SK-N-DZ (cell line): ENCODE data around the gene COG7.
"Not testable (repeated sequence)": the region's sequence is repeated elsewhere in the genome, so short reads cannot be mapped to it uniquely, and the experiment has no call there.

Experiments used
- DNase-seq: peaks from one replicate; pipeline ENCODE4 v3.0.0-alpha.2; 2015; ENCODE audit warnings: low spot score

COG7 gene

DNA sequence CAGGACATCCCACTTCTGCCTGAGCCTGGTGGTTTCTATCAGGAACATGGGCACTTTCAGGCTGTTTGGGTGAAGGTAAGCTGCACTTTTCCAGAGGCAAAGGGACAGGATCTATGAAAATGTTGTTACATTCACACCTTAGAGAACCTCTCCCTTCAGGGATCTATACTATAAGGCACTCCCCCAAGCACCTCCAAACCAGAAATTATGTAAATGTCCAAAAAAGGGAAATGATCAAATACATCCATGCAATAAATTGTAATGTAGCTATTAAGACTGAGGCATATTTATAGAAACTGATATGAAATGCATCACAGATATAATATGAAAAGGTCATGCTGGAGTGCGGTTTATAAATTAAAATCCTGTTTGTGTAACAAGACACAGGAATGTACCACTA, 23.3 kb upstream of the COG7 start:
- no peak for DNase-seq

DNA sequence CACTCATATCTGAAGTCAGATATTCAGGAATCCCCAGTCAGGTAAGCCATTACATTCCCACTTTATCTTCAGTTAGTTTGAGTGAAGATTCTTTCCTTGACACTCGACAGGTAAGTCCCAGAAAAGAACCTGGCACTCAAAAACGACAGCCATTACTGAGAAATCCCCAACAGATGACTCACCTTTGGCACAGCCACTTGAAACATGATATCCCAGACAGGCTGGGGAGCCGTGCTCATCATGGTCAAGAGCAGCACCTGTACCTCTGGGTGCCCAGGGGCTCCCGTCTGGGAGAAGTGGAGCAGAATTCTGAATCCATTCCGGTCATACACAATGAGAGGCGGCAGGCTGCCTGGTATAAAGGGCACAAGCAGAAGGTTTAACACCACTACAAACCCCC, 16.8 kb upstream of the COG7 start:
- DNase-seq: no peak

DNA sequence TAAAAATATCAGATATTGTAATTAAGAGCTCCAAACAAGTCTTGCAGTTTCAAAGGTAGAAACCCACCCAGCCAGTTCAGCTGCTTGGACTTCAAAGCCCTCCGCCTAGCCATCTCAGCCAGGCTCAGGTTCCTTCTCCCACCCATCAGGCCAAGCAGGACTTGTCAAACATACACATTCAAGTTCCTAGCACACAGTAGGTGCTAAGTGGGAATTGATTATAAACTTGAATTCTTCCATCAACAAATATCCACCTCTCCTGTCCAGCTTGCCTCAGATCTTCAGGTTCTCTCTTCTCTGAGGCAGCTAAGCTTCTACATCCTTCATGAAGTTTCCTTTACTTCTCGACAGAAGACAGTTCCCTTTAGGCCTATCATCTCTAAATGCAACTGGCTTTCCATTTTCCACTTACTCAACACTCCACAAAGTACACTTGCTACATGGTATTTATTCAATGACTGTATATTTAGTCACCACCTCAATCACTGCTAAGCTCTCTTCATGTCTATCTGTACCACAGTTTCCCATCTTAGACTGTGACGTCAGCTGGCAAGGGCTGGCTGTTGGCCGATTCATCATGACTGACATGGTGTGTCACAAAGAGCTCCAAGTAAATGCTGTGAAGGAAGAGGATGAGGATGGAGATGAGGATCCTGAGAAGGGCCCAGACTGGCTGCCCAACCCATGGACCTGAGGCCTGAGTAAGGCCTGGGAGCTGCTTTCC, 13.3 kb upstream of the COG7 start:
- DNase-seq: no peak

DNA sequence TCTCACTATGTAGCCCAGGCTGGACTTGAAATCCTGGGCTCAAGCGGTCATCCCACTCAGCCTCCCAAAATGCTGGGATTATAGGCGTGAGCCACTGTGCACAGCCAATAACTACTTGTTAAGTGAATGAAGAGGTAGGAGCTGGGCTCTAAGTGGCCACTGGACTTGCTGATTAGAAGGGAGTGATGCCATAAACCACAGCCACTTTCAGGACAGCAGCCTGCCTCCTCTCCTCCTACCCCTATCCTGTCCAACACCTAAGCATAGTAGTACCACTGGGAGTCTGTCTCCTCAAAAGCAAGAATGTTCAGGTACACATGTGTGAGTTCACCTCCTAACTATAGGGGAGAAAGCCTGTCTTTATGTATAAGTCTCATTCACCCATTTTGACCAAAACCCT, 12.2 kb upstream of the COG7 start:
- no peak for DNase-seq

DNA sequence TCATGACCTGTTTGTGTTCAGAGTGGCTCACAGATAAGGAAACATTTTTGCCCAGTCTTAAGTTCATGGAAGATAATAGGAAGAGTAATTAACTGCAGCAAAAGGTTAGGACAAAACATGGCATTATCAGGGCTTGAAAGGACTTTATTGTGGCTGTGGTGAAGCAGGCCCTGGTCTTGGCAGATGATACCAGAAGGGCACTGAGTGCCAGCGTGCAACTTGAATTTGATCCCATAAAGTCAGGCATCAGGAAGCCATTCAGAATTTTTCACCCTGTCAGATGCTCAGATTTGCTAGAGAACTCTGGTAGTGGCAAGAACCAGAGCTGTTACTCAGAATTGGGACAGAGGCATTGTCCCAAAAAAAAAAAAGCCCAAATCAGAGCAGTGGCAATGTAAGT, 11.2 kb upstream of the COG7 start:
- DNase-seq: no peak

DNA sequence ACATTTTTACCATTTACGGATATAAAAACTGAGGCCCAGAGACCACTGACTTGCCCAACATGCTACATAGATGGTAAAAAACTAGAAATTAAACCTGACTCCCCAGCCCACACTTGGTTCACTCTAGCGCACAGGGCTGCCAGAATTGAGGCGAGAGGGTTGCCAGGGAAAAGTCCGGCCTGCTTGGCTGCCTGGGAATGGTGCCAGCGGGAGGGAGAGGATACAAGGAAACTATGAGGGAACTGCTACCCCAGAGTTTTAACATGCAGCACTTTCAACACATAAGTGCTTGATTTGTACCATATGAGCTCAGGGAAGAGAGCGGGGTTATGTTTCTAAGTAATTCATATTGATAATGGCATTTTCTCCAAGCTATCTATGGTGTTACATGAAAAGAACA, 10.0 kb upstream of the COG7 start:
- not testable (repeated sequence) for DNase-seq

DNA sequence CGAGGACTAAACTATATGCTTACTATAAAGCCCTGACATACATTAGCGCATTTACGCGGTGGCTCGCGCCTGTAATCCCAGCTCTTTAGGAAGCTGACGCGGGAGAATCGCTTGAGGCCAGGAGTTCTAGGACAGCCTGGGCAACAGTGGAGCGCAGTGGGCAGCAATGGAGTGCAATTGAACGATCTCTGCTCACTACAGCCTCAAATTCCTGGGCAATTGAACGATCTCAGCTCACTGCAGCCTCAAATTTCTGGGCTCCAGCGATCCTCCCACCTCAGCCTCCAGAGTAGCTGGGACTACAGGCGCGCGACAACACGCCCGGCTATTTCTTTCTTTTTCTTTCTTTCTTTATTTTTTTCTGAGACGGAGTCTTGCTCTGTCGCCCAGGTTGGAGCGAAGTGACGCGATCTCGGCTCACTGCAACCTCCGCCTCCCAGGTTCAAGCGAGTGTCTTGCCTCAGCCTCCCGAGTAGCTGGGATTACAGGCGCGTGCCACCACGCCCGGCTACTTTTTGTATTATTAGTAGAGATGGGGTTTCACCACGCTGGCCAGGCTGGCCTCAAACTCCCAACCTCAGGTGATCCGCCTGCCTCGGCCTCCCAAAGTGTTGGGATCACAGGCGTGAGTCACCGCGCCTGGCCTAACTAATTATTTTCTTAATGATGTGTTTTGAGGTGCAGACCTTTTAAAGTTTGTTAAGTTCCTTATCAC, 506 bp upstream of the COG7 start:
- DNase-seq: no peak

DNA sequence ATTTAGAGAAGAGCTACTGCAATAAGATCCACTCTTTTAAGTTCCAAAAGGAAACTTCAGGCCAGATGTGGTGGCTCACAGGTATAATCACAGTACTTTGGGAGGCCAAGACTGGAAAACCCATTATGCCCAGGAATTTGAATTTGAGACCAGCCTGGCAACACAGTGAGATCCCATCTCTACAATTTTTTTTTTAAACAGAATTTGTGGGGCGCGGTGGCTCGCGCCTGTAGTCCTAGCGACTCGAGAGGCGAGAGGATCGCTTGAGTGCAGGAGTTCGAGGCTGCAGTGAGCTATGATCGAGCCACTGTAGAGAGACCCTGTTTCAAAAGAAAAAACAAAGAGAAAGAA, 793 bp downstream of the COG7 start:
- DNase-seq: no peak

DNA sequence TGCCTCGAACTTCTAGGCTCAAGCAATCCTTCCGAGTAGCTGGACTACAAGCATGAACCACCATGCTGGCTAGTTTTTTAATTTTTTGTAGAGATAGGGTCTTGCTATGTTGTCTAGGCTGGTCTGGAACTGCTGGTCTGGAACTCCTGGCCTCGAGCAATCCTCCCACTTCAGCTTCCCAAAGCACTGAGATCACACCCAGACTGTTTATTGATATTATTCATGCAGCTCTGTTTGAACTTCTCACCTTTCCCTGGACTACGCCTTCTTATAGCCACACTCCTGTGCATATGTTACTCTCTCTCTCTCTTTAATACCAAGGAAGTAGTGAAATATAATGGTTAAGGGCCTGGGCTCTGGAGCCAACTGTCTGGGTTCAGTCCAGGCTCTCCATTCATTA, 4.6 kb downstream of the COG7 start:
- no peak for DNase-seq

DNA sequence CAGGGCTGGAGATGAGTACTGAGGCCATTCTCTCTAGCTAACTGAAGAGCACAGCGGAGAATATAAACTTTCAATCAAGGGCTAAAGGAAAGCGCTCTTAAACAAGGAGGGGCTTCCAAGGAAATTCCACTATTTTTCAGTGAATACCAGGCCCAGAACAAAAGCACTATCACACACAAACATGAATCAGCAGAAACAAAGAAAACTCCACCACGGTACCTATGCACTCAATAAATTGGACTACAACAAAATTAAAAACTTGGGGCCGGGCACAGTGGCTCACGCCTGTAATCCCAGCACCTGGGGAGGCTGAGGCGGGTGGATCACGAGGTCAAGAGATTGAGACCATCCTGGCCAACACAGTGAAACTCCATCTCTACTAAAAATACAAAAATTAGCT, 15.4 kb downstream of the COG7 start:
- not testable (repeated sequence) for DNase-seq

DNA sequence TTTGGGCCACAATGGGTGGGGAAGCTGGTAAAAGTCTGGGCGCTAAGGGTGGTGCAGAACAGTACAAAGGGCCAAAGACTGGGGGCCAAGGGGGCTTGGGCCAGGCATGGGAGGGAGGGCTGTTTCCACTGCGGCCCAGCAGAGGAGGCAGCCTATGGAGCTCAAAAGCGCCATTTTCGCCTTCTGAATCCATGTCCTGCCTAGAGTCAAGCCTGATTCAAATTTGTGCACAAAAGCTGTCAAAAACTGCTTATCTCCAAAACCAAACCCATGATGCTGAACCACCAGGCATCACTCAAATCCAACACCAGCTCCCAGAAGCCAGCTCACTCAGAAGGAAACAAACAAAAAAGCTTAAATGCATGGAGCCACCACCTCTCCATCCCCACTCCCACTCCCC, 16.0 kb downstream of the COG7 start:
- no peak for DNase-seq

DNA sequence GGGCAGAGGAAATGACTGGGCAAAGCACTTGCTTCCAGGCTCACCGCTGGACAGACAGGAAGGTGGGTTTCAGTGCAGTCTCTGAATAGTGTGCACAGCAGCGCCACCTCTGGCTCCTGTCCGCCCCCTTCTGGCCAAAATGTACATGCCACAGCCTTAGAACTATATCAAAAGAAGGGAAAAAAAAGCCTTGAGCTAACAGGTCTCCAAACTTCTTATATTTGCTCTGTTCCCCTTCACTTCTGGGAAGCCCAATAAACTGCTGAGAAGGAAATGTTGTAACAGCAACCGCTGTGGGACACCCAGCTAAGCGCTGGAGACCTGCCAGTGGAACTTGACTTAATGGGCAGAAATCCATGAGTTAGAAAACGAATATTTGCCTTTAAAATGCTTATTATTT, 17.5 kb downstream of the COG7 start:
- DNase-seq: peak; percentile 47

DNA sequence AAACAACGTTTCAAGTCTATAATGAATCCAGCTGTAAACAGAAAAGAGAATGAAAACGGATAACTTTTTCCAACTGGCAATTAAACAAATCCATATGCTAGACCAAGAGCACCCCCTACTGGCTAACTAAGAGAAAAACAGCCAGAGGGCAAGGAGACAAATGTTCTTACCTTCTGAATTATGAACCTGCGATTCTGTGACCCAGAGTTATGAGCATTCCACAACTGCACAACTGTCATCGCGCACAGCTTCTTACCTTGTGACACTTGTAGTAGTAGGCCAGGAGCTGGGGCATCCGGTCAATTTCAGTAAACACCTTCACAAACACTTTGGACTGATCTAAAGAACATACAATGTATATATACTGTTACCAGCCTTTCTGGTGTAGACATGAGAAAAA, 18.6 kb downstream of the COG7 start:
- DNase-seq: peak; percentile 67

DNA sequence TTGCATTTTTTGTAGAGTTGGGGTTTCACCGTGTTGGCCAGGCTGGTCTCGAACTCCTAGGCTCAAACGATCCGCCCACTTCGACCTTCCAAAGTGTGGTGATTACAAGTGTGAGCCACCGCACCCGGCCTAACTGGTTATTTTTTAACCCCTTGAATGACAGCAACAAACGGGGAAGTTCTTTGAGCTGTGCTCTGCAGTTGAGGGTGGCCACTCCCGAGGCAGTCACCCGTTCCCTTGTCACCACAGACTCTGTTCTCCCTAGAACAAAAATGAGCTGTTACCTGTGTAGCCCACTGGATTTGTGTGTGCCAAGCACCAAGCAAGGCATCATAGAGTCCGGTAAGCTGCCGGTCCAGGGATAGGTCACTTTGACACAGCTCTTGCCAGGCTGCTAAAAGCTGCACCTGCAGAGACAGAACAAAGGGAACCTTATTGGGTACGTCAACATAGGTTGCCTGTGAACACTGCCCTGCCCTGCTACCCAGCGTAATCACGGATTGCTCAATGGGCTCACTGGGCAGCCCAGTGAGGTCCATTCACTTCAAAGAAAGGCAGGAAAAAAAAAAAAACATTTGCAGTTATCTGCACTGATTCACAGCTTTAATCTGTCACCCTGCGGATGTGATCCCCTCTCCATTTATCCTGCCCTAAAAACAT, 19.6 kb downstream of the COG7 start:
- DNase-seq: no peak

DNA sequence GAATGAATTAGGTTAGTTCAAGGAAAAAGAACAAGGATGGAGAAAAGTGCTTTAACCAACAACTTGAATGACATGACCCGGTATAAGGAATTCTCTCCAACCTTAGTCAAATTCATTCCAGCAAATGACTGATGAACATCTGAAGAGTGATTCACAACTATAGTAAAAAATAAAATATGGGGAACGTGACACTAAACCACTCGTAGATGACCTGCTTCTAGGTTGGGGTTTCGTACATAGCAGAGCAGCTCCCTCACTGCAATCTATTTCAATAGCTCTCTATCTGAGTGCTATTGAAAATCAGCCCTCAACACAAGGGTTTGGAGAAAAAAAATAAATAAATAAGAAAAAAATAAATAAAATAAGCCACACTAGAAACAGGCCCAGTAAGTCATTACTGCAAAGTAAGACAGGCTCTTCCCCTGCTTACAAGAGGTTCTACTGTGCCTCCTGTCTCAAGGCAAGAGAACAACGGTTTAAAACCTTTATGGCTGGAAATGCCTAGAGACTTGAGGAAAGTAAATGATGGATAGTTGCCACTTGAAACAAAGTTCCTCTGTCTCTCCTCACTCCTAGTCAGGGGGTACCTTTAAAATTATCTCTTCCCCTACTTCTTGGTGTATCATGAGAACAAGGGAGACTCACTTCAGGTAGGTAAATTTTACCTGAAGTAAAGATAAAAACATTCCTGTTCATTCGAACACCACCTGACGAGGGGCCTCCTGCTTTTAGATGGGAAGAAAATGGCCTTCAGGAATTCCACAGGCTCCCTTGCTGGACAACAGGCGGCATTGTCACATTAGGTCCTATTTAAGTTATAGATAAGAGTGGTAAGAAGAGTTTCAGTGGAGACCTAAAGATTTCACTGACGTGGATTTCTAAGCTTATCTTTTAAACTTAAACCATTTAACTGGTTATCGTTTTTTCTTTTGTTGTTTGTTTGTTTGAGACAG, 20.5 kb downstream of the COG7 start:
- DNase-seq: no peak

DNA sequence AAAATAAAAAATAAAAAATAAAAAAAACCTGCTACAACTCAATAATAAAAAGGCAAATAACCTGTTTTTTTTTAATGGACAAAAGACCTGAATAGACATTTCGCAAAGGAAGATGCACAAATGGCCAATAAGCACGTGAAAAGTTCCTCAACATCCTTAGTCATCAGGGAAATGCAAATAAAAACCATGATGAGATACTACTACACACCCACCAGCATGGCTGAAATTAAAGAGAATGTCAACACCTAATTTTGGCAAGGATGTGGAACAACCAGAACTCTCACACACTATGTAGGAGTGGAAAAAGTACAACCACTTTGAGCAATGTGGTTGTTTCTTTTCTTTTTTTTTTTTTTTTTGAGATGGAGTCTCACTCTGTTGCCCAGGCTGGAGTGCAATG, 24.6 kb downstream of the COG7 start:
- DNase-seq: no peak

DNA sequence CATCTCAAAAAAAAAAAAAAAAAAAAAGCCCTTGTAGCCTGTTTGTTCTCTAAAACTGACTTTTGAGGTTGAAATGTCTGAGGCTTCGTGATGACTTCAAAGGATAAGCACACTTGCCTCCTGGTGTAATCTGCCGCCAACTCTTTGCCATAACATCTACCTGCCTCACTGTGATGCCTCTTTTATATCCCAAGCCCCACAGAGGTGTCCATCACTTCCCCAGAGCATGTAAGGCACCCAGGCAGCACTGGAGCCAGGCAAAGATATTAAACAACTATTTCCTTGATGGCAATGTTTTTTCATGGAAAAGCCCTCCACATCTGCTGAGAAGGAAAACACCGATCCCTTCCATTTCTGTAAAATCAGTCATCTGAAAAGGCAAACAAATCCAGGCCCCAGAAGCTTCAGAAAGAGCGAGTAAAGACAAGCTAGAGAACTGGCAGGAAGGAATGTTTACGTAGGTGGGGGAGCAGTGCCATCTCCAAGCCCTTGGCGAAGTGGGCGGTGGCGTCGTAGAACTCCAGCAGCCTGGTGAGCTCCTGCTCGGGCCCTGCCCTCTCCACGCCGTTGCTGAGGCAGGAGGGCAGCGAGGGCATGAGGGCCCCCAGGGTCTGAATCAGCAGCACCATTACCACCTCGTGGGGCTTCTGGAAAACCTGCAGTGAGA, 28.6 kb downstream of the COG7 start:
- DNase-seq: no peak

DNA sequence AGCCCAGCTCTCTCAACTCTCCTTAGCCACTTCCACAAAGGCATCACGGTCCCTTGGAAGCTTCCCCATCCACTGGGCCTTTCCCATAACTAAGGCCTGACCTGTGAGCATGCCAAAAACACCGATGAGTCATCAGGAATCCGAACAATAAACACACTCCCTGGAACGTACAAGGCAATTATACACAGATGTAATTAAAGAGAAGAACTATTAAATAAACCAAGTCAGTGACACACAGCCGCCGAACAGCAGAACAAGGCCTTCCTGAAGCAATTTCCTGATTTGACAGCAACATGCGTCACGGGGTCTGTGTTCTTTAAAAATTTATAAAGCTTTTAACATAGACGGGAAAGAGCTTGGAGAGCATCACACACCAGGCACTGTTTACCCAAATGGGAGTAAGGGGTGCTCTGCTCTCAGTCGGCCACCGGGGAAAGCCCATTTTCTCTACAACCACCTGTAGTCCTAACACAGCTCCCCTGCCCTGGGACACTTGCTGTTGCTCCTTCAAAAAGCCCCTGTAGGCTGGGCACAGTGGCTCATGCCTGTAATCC, 29.4 kb downstream of the COG7 start:
- no peak for DNase-seq

DNA sequence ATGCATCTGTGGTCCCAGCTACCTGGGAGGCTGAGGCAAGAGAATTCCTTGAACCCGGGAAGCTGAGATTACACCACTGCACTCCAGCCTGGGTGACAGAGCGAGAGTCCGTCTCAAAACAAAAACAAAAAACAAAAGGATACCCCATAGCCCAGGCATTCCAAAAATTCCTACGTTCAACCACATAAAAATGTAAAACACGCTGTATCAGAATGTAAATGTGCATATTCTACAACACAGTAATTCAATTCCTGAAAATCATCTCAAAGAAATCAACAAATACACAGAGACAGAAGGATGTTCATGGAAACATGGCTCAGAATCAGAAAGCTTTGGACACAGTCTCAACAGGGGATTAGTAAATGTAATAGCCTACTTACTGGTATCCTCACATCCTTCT, 33.0 kb downstream of the COG7 start:
- DNase-seq: no peak

DNA sequence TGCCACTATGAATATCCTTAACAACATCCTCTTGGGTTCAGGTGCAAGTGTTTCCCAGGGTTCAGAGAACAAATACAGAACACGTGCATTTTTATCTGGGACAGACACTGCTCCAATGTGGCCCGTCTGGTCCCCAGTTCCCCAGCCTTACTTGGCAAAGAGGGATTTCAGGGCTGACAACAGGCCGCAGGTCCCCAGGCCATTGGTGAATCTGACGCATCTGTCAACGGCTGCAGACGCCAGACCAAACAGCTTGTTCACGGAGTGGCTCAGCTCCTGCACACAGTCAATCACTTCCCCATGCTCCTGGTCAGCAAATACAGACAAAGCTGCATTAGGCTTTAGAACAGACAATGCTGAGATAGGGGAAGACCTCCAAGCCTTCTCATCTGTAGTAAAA, 36.2 kb downstream of the COG7 start:
- DNase-seq: no peak

DNA sequence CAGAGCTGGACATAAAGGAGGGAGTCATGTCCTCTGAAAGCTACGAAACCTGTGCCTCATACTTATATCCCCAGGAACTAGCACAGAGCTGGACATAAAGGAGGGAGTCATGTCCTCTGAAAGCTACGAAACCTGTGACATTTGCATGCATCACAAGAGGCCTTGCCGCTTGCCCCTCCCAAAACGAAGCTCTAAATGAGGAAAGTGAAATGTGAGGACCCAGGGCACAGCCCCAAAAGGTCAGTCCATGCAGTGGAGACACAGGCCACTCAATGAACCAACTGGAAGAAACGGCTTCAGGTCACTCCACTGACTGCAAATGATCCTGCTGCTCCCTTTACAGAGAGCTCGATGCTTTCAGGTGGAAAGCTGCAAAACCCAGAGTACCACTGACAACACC, 38.3 kb downstream of the COG7 start:
- DNase-seq: no peak
